Loucy (cell line): ENCODE data around the gene SPDYE16.
"Not testable (repeated sequence)": the region's sequence is repeated elsewhere in the genome, so short reads cannot be mapped to it uniquely, and the experiment has no call there.

Source experiments
- EZH2phosphoT487 ChIP-seq: fragments of 200-600 bp; IDR thresholded peaks from 2 replicates; pipeline ENCODE4 v1.6.1; 2018; ENCODE audit warnings: antibody characterized with exemption, mild to moderate bottlenecking, moderate library complexity, borderline replicate concordance
- TF ChIP-seq, protein P1 (sequence below): fragments of 200-600 bp; sonication (generic); conservative IDR thresholded peaks from 2 replicates; pipeline ENCODE4 v1.5.1; 2014; ENCODE audit warnings: mild to moderate bottlenecking, antibody characterized with exemption, low read length

DNA sequence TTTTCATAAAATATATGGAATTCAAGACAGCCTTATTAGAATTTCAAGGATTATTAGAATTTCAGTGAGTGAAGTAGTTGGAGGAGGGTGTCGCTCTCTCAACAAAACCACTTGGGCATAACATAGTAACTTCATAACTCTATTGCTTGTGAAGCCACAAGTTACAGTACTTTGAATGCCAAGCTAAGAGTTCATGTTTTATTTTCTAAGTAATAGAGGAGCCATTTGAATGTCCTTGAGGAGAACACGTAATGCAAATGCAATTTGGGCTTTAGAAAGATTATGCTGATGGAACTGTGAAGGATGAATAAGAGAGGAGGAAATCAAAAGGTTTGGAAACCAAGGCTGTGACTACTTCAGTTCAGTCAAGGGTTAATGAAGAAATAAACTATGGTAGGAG is 32.3 kb upstream of the SPDYE16 start:
- TF ChIP-seq, protein P1, sequence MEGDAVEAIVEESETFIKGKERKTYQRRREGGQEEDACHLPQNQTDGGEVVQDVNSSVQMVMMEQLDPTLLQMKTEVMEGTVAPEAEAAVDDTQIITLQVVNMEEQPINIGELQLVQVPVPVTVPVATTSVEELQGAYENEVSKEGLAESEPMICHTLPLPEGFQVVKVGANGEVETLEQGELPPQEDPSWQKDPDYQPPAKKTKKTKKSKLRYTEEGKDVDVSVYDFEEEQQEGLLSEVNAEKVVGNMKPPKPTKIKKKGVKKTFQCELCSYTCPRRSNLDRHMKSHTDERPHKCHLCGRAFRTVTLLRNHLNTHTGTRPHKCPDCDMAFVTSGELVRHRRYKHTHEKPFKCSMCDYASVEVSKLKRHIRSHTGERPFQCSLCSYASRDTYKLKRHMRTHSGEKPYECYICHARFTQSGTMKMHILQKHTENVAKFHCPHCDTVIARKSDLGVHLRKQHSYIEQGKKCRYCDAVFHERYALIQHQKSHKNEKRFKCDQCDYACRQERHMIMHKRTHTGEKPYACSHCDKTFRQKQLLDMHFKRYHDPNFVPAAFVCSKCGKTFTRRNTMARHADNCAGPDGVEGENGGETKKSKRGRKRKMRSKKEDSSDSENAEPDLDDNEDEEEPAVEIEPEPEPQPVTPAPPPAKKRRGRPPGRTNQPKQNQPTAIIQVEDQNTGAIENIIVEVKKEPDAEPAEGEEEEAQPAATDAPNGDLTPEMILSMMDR, result not testable (repeated sequence)
- not testable (repeated sequence) for TF ChIP-seq EZH2phosphoT487
